ENCODE results near the gene BCKDHB.

- TF ChIP-seq POLR2AphosphoS5 (IDR thresholded peaks at IDR 0.05), result no peak
- TF ChIP-seq, protein P1, sequence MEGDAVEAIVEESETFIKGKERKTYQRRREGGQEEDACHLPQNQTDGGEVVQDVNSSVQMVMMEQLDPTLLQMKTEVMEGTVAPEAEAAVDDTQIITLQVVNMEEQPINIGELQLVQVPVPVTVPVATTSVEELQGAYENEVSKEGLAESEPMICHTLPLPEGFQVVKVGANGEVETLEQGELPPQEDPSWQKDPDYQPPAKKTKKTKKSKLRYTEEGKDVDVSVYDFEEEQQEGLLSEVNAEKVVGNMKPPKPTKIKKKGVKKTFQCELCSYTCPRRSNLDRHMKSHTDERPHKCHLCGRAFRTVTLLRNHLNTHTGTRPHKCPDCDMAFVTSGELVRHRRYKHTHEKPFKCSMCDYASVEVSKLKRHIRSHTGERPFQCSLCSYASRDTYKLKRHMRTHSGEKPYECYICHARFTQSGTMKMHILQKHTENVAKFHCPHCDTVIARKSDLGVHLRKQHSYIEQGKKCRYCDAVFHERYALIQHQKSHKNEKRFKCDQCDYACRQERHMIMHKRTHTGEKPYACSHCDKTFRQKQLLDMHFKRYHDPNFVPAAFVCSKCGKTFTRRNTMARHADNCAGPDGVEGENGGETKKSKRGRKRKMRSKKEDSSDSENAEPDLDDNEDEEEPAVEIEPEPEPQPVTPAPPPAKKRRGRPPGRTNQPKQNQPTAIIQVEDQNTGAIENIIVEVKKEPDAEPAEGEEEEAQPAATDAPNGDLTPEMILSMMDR (IDR thresholded peaks at IDR 0.05), result no peak
- TF ChIP-seq POLR2A (IDR thresholded peaks at IDR 0.05), result no peak
- TF ChIP-seq EP300 (IDR thresholded peaks at IDR 0.05), result peak in 1 of 4 donors; percentile 10
Measured at GRCh38 chr6:80197474-80197873, 91.0 kb downstream of the BCKDHB start.

All from upper lobe of left lung (tissue), 4 donors.